ENCODE measurements around the gene SMYD3.

DNA sequence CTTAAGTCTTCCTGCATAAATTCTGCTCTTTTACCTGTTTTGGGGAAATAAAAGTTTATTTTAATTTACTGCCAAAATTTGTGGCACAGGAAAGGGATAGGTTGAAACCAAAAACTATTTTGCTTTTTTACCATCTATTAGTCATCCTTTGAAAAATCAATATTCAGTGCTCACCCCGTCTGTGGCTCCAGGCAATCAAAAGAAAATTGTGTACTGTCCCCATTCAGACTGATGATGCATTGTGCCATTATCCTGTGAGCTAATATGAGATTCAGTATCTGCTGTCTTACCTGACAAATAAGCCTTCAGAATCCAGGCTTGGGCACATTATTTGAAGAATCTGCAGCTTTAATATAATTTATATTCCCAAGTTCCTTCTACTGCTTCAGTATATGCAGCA is 701.5 kb downstream of the SMYD3 start:
- no peak for TF ChIP-seq EZH2phosphoT487 (conservative IDR thresholded peaks at IDR 0.05; ENCODE audit: low read length)
- TF ChIP-seq, protein P1, sequence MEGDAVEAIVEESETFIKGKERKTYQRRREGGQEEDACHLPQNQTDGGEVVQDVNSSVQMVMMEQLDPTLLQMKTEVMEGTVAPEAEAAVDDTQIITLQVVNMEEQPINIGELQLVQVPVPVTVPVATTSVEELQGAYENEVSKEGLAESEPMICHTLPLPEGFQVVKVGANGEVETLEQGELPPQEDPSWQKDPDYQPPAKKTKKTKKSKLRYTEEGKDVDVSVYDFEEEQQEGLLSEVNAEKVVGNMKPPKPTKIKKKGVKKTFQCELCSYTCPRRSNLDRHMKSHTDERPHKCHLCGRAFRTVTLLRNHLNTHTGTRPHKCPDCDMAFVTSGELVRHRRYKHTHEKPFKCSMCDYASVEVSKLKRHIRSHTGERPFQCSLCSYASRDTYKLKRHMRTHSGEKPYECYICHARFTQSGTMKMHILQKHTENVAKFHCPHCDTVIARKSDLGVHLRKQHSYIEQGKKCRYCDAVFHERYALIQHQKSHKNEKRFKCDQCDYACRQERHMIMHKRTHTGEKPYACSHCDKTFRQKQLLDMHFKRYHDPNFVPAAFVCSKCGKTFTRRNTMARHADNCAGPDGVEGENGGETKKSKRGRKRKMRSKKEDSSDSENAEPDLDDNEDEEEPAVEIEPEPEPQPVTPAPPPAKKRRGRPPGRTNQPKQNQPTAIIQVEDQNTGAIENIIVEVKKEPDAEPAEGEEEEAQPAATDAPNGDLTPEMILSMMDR (IDR thresholded peaks at IDR 0.05; ENCODE audit: insufficient read depth, low read length, poor library complexity, severe bottlenecking) = no peak
